GM21515 (cell line): ENCODE measurements around the gene CCDC74A.
"Not testable (repeated sequence)": the region's sequence is repeated elsewhere in the genome, so short reads cannot be mapped to it uniquely, and the experiment has no call there.

Source experiments
- ATAC-seq: cut with Tn5 transposase; IDR thresholded peaks from one replicate; pipeline ENCODE4 v1.9.1; 2021; ENCODE audit not compliant: unreplicated experiment

Gene CCDC74A

GRCh38 chr2:131528981-131529863 lies 1.5 kb downstream of the CCDC74A start:
- peak; percentile 61 for ATAC-seq

- ATAC-seq: not testable (repeated sequence)
Observed at GRCh38 chr2:131529864-131530445, 2.3 kb downstream of the CCDC74A start.

DNA sequence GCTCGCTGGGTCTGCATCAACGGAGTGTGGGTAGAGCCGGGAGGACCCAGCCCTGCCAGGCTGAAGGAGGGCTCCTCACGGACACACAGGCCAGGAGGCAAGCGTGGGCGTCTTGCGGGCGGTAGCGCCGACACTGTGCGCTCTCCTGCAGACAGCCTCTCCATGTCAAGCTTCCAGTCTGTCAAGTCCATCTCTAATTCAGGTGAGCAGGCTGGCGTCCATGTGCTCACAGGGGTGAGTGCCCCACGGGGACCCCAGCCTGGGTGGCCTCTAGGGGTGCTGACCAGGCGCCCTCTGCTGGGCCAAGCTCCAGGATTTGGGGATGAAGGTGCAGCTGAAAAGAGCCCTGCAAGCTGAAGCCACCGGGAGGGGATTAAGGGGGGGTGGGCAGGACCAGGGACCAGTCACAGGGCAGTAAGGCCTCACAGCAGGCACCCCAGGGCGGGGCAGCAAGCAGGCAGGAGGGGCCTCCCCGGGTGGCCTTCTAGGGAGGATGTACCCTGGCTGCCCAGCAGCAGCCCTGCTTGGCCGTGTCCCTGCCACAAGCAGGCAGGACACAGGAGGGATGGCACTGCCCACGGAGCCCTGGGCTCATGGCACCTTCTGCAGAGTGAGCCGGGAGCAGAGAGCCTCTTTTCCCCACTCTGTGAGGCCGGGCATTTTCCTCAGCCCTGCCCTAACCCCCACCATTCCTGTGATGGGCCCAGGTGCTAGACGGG lies 3.1 kb downstream of the CCDC74A start:
- not testable (repeated sequence) for ATAC-seq

GRCh38 chr2:131531547-131532185 lies 4.0 kb downstream of the CCDC74A start:
- not testable (repeated sequence) for ATAC-seq

DNA sequence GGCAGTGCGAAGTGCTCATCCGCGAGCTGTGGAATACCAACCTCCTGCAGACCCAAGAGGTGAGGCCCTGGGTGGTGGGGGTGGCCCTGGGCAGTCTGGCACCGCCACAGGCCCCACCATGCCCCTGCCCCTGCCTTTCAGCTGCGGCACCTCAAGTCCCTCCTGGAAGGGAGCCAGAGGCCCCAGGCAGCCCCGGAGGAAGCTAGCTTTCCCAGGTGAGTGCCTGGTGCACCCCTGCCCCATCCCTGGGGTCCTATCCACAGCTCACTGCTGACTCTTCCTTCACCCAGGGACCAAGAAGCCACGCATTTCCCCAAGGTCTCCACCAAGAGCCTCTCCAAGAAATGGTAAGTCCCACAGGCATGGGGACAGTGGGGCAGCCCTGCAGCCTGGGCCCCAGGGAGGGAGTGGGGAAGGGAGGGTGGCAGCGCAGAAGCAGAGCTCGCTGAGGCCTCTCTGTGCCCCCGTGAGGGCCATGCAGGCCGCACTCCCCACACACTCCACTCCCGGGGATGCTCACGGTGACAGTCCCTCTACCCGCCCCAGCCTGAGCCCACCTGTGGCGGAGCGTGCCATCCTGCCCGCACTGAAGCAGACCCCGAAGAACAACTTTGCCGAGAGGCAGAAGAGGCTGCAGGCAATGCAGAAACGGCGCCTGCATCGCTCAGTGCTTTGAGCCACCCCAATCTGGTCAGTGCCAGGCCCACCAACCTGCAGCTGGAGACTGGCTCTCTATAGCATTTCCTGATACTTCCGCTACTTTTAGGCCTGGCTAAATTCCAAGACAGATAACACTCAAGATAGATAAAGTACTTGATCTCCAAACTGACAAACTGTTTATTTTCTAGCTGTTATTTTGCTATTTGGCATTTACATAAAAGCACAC lies 5.3 kb downstream of the CCDC74A start:
- ATAC-seq: not testable (repeated sequence)

DNA sequence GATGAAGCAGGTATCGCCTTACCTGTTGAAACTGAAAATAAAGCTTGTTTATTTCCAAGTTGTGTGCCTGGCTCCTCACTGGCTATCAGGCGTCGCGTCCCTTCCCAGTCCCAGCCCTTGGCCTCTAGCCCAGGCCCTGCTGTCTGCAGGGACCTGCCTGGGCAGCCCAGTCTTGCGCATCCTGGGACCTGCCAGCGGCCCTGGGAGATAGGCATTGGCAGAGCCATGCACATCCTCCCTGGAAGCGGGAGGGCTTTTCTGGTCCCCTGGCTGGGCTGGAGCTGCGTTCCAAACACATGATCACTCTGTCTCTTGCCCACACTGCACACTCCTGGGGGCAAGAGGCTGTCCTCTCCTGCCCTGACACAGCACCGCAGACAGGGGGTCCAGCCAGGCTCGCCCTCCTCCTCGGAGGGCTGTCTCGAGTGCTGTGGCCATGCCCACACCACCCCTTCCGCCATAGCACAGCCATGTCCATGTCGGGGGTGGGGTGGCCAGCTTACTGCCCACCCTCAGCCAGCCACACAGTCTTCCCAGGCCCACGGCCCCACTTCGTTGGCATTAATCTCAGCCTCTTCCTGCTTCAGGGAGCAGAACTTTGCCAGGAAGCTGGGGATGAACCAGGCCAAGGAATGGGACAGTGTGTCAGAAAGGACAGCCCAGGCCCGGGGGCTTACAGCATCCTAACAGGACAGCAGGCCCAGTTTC lies 6.1 kb downstream of the CCDC74A start:
- not testable (repeated sequence) for ATAC-seq

GRCh38 chr2:131534317-131534672 lies 6.6 kb downstream of the CCDC74A start:
- not testable (repeated sequence) for ATAC-seq

DNA sequence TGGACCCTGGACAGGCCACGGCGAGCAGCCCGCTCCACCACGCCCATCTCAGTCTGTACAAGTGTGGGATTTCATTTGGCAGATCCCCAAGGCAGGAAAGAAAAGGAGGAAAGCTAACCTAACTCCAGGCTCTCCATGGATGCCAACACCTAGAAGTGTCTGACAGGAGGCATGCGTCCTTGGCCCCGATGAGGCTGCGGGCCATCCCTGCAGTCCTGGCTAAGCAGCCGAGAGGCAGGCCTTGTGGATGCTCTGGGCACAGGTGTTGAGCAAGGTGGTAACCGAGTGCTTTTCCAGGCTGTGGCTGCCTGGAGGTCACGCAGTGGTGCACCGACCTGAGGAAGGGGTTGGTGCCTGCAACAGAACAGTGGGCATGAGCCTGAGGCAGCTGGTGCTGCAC lies 7.3 kb downstream of the CCDC74A start:
- not testable (repeated sequence) for ATAC-seq

DNA sequence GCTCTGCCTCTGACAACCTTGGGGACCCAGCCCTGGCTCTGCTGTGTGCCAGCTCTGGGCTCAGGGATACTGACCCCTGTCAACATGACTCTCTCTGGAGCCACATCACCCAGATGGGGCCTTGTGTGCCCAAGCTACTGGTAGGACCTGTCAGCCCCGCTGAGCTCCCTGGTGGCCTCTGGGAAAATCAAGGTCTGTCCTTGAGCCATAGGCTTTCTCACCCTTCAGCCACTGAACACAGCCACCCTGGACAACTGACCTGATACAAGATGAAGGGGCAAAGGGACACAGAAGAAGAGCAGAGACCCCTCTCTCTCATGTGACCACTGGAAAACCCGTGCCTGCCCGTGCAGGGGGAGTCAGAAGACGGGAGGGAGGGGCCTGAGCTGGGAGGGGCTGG lies 7.8 kb downstream of the CCDC74A start:
- no peak for ATAC-seq

- ATAC-seq: not testable (repeated sequence)
Observed at GRCh38 chr2:131535951-131536826, 8.5 kb downstream of the CCDC74A start.

DNA sequence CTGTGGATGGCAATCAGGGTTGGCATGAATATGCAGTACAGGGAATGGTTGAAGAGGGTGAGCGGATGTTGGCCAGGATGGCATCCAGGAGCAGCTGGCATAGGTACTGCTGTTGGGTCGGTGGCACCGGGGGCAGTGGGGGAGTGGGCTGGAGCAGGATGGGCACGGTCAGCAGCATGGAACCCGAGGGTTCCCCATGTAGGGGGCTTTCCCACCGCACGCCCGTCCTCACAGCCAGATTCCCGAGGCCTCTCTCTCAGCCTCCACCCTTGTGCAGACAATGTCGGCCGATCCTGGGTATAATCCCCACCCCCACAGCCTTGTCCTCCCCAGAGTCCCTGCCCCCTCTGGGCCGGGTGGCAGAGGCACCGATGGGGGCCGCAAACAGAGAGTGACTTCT lies 9.2 kb downstream of the CCDC74A start:
- ATAC-seq: not testable (repeated sequence)

DNA sequence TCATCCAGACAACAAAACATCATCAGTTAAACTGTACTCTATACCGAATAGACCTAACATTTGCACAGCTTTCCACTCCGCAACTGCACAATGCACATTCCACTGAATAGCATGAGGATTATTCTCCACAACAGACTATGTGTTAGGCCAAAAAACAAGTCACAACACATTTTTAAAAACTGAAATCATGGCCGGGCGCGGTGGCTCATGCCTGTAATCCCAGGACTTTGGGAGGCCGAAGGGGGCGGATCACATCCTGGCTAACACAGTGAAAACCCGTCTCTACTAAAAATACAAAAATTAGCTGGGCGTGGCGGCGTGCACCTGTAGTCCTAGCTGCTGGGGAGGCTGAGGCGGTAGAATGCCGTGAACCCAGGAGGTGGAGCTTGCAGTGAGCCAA lies 11.2 kb downstream of the CCDC74A start:
- not testable (repeated sequence) for ATAC-seq

DNA sequence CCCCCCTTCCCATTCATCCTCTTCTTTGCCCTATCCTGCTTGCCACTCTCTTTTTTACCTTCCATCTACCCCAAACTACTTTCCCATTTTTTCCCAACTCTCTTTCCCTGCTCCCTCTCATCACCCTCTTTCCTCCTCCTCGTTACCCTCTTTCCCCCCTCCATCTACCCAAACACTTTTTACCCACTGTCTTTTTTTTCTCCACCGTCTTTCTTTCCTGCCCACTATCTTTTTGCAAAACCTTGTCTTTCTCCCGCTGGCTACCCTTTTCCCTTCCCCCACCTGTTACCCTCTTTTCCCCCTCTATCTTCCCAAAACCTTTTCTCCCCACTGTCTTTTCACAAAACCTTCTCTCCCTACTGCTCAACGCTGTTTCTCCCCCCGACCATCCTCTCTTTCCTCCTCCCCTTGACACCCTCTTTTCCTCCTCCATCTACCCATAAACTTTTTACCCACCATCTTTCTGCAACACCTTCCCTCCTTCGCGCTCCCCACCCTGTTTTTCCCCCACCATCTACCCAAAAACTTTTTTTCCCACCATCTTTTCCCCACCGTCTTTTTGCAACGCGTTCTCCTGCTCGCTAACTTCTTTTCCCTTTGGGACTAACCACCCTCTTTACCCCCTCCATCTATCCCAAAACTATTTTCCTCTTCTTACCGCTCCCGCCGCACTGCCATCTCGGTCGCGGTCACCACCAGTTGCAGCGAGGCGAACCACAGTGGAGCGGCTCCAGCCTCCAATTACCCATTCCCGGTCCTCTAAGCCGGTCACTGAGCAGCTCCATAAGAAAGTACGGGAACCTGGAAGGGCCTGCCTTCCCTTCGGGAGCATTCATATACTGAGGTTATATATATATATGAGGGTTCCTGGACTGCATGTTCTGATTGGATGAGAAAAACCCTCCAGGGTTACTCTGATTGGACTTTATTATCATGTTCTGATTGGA lies 15.0 kb downstream of the CCDC74A start:
- ATAC-seq: no peak

DNA sequence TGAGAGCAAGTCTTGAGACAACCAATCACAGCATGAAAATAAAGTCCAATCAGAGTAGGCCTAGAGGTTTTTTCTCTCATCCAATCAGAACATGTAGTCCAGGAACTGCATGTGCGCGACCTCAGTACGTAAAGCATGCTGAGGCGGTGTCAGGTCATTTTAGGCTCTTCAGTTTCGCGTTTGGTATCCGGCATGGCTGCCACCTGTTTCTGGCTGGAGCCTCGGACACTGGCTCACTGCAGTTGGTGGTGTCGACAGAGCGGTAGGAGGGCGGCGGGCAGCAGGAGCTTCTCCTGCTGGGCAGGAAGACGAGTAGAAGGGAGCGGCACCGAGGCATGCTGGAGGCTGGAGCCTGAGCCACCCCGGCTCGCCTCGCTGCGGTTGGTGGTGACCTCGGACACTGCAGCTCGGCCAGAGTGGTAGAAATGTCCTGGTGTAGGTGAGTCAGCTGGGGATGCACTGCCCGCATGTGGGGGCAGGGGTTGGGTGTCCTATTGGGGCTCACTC lies 15.8 kb downstream of the CCDC74A start:
- no peak for ATAC-seq

- ATAC-seq: not testable (repeated sequence)
Observed at GRCh38 chr2:131544006-131544812, 16.5 kb downstream of the CCDC74A start.

- ATAC-seq: not testable (repeated sequence)
Observed at GRCh38 chr2:131544813-131545165, 17.1 kb downstream of the CCDC74A start.

- no peak for ATAC-seq
Observed at GRCh38 chr2:131552871-131553270, 25.2 kb downstream of the CCDC74A start.
